HEK293T (cell line): ENCODE measurements around the gene S100A13.

Experiments used
- FOXK2 ChIP-seq: fragments of 450-650 bp; IDR thresholded peaks from 2 replicates; pipeline ENCODE4 v1.6.1; 2016; ENCODE audit warnings: mild to moderate bottlenecking
- FOXM1 ChIP-seq: fragments of 450-650 bp; IDR thresholded peaks from 2 replicates; pipeline ENCODE4 v1.6.1; 2017; ENCODE audit warnings: mild to moderate bottlenecking, borderline replicate concordance
- SP1 ChIP-seq: fragments of 450-650 bp; IDR thresholded peaks from 2 replicates; pipeline ENCODE4 v1.6.1; 2017

DNA sequence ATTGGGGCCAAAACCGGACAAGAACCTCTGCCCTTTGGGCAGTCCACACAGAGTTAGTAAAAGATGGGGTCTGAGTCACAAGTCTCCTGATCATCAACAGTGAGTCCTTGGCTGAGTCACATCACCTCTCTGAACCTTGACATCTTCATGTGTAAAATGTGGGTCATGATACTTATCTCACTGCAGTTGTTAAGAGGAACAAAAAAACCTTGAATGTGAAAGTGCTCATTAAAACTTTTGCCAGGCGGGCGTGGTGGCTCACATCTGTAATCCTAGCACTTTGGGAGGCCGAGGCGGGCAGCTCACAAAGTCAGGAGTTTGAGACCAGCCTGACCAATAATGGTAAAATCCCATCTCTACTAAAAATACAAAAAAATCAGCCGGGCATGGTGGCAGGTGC lies 30.1 kb downstream of the S100A13 start:
- TF ChIP-seq FOXM1 = no peak
- no peak for TF ChIP-seq SP1
- no peak for TF ChIP-seq FOXK2
